ENCODE results near the gene ZNF408.

- TF ChIP-seq, protein P1, sequence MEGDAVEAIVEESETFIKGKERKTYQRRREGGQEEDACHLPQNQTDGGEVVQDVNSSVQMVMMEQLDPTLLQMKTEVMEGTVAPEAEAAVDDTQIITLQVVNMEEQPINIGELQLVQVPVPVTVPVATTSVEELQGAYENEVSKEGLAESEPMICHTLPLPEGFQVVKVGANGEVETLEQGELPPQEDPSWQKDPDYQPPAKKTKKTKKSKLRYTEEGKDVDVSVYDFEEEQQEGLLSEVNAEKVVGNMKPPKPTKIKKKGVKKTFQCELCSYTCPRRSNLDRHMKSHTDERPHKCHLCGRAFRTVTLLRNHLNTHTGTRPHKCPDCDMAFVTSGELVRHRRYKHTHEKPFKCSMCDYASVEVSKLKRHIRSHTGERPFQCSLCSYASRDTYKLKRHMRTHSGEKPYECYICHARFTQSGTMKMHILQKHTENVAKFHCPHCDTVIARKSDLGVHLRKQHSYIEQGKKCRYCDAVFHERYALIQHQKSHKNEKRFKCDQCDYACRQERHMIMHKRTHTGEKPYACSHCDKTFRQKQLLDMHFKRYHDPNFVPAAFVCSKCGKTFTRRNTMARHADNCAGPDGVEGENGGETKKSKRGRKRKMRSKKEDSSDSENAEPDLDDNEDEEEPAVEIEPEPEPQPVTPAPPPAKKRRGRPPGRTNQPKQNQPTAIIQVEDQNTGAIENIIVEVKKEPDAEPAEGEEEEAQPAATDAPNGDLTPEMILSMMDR (IDR thresholded peaks at IDR 0.05) = no peak
- TF ChIP-seq ZFX (IDR thresholded peaks at IDR 0.05; ENCODE audit: borderline replicate concordance) = no peak
Observed at GRCh38 chr11:46706886-46707285, 6.1 kb downstream of the ZNF408 start.

Data from 22Rv1 (cell line).